ENCODE results near the gene ETS2.

GRCh38 chr21:38834725-38835124 lies 29.0 kb downstream of the ETS2 start:
- TF ChIP-seq CTCF (IDR thresholded peaks at IDR 0.05; ENCODE audit: low read length) = no peak
- no peak for TF ChIP-seq EZH2 (optimal IDR thresholded peaks at IDR 0.05; ENCODE audit: low read depth, low read length)
- TF ChIP-seq EZH2phosphoT487 (IDR thresholded peaks at IDR 0.05; ENCODE audit: low read length) = no peak
